Immature natural killer cell (primary cell): Measurements from ENCODE around the gene CD58. TPM values are rescaled to one million over a fixed set of nuclear protein-coding genes. Genes with fewer than 3 reads are reported as not detected.
A peak's percentile ranks its signal among the peaks of the same experiment; 100 is the strongest.

ENCODE experiments used
- DNase-seq, 3 donors: peaks; one replicate each; pipeline ENCODE4 v3.0.0; 2022; ENCODE audit warnings: mixed read lengths in 1 of 3
- H3K27ac Mint-ChIP-seq, 6 donors: one replicate each; pipeline ENCODE4 v1.8.0; 2020; ENCODE audit warnings: mixed read lengths in 6 of 6, mild to moderate bottlenecking in 5 of 6, inconsistent platforms in 4 of 6, moderate library complexity in 3 of 6
- H3K27me3 Mint-ChIP-seq, 3 donors: one replicate each; pipeline ENCODE4 v1.8.0; 2020 to 2021; ENCODE audit warnings: low read depth in 3 of 3, mild to moderate bottlenecking in 3 of 3, mixed read lengths in 3 of 3, moderate library complexity in 3 of 3, inconsistent platforms in 1 of 3
- H3K36me3 Mint-ChIP-seq, 3 donors: one replicate each; pipeline ENCODE4 v1.8.0; 2020; ENCODE audit warnings: mixed read lengths in 3 of 3, inconsistent platforms in 2 of 3, mild to moderate bottlenecking in 2 of 3
- H3K4me1 Mint-ChIP-seq, 2 donors: one replicate each; pipeline ENCODE4 v1.8.0; 2020; ENCODE audit warnings: inconsistent platforms in 2 of 2, mild to moderate bottlenecking in 2 of 2, mixed read lengths in 2 of 2, moderate library complexity in 1 of 2
- H3K4me3 Mint-ChIP-seq, 5 donors: one replicate each; pipeline ENCODE4 v1.8.0; 2020; ENCODE audit warnings: mild to moderate bottlenecking in 5 of 5, mixed read lengths in 5 of 5, inconsistent platforms in 3 of 5, moderate library complexity in 3 of 5
- H3K9me3 Mint-ChIP-seq, 6 donors: one replicate each; pipeline ENCODE4 v1.8.0; 2020; ENCODE audit warnings: mild to moderate bottlenecking in 6 of 6, mixed read lengths in 6 of 6, inconsistent platforms in 4 of 6, moderate library complexity in 3 of 6
- polyA plus RNA-seq, 3 donors: library from polyadenylated mRNA; unstranded; fragments of 300-500 nt; fragmentation: Illumina TruSeq; gene quantifications; one replicate each; pipeline ENCODE4 v1.2.3, GENCODE V29; 2021

Gene CD58
- polyA plus RNA-seq, 3 donors from 2014 or later, result 68.6 to 112 (median 69.9) TPM

DNA sequence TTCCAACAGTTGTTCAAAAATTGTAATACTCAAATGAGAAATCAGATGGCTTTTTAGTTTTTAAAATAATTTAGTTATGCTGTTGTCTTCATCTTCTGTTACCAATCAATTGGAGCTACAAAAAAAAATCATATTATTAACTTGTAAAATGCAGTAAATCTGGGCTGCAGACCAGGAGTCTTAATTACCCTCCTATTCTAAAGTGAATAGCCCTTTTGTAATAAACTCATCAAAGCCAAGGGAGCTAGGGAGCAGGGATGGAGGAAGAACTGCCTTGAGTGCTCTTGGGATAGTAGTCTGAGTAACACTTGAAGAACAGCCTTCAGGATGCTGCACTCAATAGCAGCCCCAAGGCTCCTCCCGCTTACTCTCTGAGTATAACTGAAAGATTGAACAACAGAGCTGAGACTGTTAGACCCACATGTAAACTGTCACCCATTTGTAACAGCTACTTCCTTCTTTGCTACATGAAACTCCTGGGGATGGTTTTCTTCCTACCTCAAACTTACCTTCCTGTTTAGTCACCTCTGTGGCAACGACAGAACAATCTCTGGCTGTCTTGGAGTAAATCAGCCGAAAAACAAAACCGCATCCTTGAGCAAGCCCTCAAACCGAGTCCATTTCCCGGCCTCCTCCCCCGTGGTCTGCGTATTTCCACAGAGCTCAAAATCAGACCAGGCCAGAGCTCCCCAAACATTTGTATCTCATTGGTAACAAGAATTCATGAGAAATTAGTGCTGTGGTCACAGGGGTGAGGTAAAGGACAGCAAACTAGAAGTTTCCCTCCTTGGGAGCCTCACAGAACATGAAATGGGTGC, 55.9 kb downstream of the CD58 start:
- H3K4me3 Mint-ChIP-seq, result peak overlapping the region; percentile 70 to 88 (median 78)
- H3K27ac Mint-ChIP-seq, result peak overlapping the region; percentile 97 to 100 (median 99)
- DNase-seq, result peak; percentile 79 to 81 (median 80)
- peaks cover 65 to 71% of the 10 kb centered on the region in 2 donors for H3K4me1 Mint-ChIP-seq
- peaks cover 0 to 13% (median 8%) of the 10 kb centered on the region in 3 donors for H3K36me3 Mint-ChIP-seq
- peaks cover 0 to 1% (median 0%) of the 10 kb centered on the region in 6 donors for H3K9me3 Mint-ChIP-seq
- peaks cover 3 to 16% (median 15%) of the 10 kb centered on the region in 3 donors for H3K27me3 Mint-ChIP-seq

DNA sequence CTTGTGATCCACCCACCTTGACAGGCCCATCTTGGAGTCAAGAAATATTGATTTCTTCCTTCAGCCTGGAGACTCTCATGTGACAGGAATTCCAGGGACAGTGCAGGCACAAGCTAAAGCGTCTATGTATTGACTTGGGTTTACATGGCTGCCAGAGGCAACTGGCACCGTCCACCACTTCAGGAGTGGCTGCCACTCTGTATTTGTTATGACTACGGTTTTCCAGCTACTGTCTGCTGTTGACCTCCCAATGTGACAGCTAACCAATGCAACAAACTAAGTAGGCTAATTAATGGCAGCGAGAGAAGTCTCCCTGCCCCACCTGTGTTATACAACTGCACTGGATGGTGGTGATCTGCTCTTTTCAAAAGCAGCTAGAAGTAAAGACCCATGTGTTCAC, 56.9 kb downstream of the CD58 start:
- Mint-ChIP-seq H3K36me3 (peaks cover 0 to 16% (median 11%) of the 10 kb centered on the region in 3 donors), H3K4me3 (peak overlapping the region; percentile 15 to 45 (median 36)), H3K9me3 (peaks cover 0 to 1% (median 0%) of the 10 kb centered on the region in 6 donors), H3K4me1 (peaks cover 73 to 80% of the 10 kb centered on the region in 2 donors), H3K27ac (peak overlapping the region; percentile 89 to 100 (median 98)), H3K27me3 (peaks cover 3 to 16% (median 15%) of the 10 kb centered on the region in 3 donors)
- no peak for DNase-seq

DNA sequence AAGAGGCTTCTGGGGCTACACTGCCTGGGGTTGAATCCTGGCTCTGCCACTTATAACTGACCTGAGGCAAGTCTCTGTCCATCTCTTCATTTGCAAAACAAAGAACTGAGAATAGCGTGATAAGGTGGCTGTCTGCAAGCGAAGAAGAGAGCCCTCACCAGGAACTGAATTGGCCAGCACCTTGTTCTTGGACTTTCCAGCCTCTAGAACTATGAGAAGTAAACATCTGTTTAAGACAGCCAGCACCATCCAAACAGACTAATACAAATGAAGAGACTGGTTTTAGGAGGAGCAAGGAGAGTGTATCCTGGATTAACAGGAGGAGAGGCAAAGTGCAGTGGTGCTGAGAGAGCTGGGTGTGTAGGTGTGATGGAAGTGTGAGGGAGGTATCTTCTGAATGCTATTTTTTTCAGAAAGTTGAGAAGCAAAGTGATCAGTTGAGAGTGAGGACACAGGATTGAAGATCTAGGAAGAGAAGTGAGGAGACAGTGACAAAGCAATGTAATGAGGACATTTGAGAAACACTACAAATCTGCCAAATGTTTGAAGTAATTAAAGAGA, 59.3 kb downstream of the CD58 start:
- Mint-ChIP-seq H3K4me1 (peaks cover 77 to 90% of the 10 kb centered on the region in 2 donors), H3K27me3 (peaks cover 3 to 16% (median 11%) of the 10 kb centered on the region in 3 donors), H3K4me3 (peak overlapping the region; percentile 19 to 61 (median 42)), H3K27ac (peak overlapping the region; percentile 81 to 96 (median 89)), H3K36me3 (peaks cover 0 to 12% (median 11%) of the 10 kb centered on the region in 3 donors), H3K9me3 (peaks cover 0 to 1% (median 0%) of the 10 kb centered on the region in 6 donors)
- DNase-seq, result no peak

DNA sequence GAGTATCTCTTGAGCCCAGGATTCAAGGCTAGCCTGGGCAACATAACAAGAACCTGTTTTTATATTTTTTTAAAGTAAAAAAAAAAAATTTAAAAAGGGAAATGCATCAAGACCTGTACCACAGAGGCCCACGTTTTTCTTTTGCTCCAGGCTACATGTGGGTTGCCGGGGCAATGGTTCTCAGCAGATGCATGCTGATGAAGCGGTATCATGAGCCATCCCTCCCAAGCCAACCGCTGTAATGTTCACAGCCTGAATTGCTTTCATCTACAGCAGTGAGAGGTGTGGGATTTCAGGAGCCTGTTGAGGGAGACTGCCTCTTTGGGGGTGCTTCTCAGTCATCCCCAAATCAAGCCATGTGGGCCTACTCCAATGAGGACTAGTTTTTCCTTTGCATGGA, 60.5 kb downstream of the CD58 start:
- Mint-ChIP-seq H3K9me3 (peaks cover 0 to 1% (median 0%) of the 10 kb centered on the region in 6 donors), H3K27me3 (peaks cover 3 to 11% (median 8%) of the 10 kb centered on the region in 3 donors), H3K4me1 (peaks cover 79 to 90% of the 10 kb centered on the region in 2 donors), H3K27ac (peak overlapping the region in 4 of 6 donors; percentile 58 to 82 (median 73)), H3K36me3 (peaks cover 0 to 12% (median 11%) of the 10 kb centered on the region in 3 donors), H3K4me3 (no peak overlapping the region)
- no peak for DNase-seq

DNA sequence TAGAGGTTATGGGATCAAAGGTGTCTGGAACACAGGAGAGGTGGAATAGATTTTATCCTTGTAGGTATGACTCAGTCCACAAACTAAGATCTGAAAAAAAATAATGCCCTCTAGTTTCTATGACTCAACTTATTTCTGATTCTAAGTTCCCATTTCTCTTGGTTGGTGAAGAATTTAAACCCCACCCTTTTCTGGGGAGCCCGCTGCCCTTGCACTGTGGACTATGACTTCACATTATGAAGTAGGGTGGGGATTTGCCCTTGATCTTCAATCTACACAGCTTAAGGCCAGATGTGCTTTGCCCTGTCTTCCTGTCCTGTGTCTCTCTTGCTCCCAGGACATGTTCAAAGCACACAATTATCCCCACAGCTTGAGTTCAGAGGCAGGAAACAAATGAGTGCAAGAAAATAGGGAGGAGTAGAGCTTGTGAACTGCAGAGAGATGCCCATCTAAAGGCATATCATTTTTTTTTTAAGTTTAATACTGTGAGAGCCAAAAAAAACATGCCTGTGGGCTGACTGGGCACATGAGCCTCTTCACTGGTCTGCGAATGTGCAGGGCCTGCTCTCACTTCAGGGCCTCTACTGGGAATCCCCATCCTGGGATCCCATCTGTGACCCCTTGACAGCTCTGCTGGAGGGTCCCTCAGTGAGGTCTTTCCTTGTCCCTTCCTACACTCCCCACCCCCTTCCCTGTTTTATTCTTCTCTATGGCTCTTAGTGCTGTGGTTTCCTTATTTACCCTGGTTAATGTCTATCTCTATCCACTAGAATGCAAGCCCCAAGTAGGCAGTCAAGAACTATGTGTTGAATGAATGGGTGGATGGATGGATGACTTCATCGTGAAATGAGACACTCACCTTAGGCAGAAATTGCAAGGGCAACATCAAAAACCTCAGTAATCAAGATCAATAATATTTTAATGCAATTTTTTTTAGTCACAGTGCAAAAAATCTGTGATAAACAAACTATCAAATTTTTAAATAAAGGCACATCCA, 61.5 kb downstream of the CD58 start:
- no peak for DNase-seq

DNA sequence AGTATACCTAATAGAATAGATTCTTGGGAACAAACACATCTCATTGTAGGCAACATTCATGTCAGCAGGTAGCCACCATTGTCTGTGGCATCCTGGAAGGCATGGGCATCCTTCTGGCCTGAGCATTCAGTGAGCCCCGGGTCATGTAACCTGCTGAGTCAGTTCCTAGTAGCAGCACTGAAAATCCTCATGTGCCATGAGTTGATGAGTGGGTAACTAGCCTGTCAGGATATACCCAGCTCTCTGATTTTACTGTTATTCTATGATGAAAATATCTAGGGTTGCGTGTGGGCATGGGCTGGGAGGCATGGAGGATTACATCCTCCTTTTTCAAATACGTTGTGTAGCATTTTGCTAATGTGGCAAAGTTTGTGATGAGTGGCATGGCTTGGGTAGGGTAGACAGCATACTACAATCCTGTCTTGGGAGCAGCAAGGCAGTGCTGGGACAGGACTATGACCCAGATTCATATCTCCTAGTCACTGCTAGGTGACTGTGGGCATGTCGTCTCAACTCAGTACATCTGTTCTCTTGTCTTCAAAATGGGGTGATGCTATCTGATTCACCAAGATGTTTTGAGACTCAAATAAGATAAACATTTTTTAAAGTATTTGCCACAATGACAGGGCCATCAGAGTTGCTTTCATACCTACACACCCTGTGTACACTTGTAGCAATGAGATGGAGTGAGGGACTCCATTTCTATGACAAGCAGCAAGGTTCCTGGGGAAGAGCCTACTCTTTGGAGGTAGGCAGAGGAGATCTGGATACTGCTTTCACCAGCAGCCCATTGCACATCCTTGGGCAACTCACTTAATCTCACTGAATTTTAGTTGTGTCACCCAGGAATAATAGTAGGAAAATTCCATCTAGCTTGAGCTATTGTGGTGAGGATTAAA, 62.5 kb downstream of the CD58 start:
- Mint-ChIP-seq H3K9me3 (peaks cover 0 to 1% (median 0%) of the 10 kb centered on the region in 6 donors), H3K27ac (peak overlapping the region; percentile 58 to 91 (median 85)), H3K27me3 (peaks cover 0 to 15% (median 8%) of the 10 kb centered on the region in 3 donors), H3K4me3 (peak overlapping the region in 1 of 5 donors; percentile 49), H3K4me1 (peaks cover 81 to 90% of the 10 kb centered on the region in 2 donors), H3K36me3 (peaks cover 0 to 12% (median 11%) of the 10 kb centered on the region in 3 donors)
- no peak for DNase-seq

More for the DNA sequence above, 61.5 kb downstream of the CD58 start:
- peaks cover 0 to 9% (median 8%) of the 10 kb centered on the region in 3 donors for H3K27me3 Mint-ChIP-seq
- H3K9me3 Mint-ChIP-seq, result peaks cover 0 to 1% (median 0%) of the 10 kb centered on the region in 6 donors
- peak overlapping the region; percentile 58 to 91 (median 85) for H3K27ac Mint-ChIP-seq
- peak overlapping the region in 2 of 5 donors; percentile 38 to 49 for H3K4me3 Mint-ChIP-seq
- peaks cover 0 to 12% (median 11%) of the 10 kb centered on the region in 3 donors for H3K36me3 Mint-ChIP-seq
- H3K4me1 Mint-ChIP-seq, result peaks cover 79 to 90% of the 10 kb centered on the region in 2 donors

DNA sequence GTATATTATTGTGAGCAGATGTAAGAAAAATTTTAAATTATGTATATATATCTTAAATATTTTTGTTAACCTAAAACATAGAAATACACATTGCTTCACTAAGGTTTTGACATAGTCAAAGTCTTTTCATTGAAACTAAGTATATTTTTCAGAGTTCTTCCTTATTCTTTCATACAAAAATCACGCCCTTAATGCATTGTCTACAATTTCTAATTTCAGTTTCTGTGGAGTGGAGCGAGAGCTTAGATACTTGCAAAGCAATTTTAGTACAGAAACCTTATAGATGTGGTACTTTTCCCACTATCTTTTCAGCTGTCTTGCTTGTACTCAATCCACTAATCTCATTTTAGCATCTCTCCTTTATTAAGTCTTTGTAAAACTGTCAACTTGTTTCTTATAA, 63.2 kb downstream of the CD58 start:
- Mint-ChIP-seq H3K27me3 (peaks cover 0 to 15% (median 6%) of the 10 kb centered on the region in 3 donors), H3K4me1 (peaks cover 81 to 90% of the 10 kb centered on the region in 2 donors), H3K9me3 (peaks cover 0 to 1% (median 0%) of the 10 kb centered on the region in 6 donors), H3K27ac (peak overlapping the region in 5 of 6 donors; percentile 37 to 89 (median 82)), H3K36me3 (peaks cover 0 to 11% (median 8%) of the 10 kb centered on the region in 3 donors), H3K4me3 (peak overlapping the region in 1 of 5 donors; percentile 49)
- DNase-seq, result no peak

DNA sequence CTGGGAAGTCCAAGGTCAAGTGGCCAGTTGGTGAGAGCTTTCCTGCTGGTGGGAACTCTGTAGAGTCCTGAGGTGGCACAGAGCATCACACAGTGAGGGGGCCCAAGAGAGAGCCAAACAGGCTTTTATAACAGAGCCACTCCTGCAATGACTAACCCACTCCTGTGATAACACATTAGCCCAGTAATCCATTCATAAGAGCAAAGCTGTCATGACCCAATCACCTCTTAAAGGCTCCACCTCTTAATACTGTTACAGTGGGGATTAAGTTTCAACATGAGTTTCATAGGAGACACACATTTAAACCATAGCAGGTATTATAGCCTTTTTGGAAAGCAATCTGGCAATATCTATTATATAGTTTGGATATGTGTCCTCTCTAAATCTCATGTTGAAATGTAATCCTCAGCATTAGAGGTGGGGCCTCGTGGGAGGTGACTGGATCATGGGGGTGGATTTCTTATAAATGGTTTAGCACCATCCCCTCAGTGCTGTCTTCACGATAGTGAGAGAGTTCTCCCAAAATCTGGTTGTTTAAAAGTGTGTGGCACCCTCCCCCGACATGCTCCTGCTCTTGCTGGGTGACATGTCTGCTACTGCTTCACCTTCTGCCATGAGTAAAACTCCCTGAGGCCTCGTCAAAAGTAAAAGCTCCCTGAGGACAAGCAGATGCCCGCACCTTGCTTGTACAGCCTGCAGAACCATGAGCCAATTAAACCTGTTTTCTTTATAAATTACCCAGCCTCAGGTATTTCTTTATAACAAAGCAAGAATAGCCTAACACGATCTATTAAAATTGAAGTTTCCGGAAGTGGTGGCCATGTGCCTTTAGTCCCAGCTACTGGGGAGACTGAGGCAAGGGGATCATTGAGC, 64.5 kb downstream of the CD58 start:
- Mint-ChIP-seq H3K27ac (peak overlapping the region in 5 of 6 donors; percentile 83 to 100 (median 99)), H3K27me3 (peaks cover 0 to 11% (median 3%) of the 10 kb centered on the region in 3 donors), H3K4me3 (peak overlapping the region in 3 of 5 donors; percentile 30 to 55 (median 44)), H3K4me1 (peaks cover 85 to 92% of the 10 kb centered on the region in 2 donors), H3K9me3 (no peaks in the 10 kb centered on the region), H3K36me3 (peaks cover 0 to 6% (median 3%) of the 10 kb centered on the region in 3 donors)
- DNase-seq, result no peak

DNA sequence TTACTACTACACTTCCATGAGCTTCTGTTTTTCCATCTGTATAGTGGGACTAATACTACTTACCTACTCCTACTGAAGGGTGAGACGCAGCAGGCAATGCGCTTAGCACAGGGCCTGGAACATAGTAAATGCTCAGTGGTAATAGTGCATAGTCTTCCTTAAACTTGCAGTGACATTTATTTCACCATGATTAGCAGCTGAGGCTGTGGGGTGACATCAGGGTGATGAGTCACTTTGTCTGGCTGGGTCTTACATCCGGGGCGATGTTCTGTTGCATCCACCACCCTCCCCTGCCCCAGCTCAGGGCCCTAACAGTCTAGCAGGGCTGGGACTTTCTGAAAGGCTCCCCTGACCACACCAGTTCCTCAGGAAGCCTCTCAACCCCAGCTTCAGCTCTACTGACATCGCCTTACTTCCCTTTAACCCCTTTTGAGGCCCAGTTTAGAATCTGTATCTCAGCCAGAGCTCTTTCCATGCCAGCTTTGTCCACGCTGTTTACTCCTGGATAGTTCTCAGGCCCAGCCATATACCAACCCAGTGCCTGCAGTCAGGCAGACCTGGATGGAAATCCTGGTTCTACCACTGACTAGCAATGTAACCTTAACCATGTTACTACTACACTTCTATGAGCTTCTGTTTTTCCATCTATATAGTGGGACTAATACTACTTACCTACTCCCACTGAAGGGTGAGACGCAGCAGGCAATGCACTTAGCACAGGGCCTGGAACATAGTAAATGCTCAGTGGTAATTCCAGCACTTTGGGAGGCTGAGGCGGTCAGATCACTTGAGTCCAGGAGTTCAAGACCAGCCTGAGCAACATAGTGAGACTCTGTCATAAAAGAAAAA, 66.3 kb downstream of the CD58 start:
- peak overlapping the region; percentile 59 to 85 (median 73) for H3K4me3 Mint-ChIP-seq
- peaks cover 0 to 6% (median 1%) of the 10 kb centered on the region in 3 donors for H3K36me3 Mint-ChIP-seq
- peaks cover 84 to 95% of the 10 kb centered on the region in 2 donors for H3K4me1 Mint-ChIP-seq
- no peaks in the 10 kb centered on the region for H3K9me3 Mint-ChIP-seq
- H3K27ac Mint-ChIP-seq, result peak overlapping the region; percentile 95 to 100 (median 99)
- peaks cover 0 to 11% (median 3%) of the 10 kb centered on the region in 3 donors for H3K27me3 Mint-ChIP-seq
- peak; percentile 90 for DNase-seq

DNA sequence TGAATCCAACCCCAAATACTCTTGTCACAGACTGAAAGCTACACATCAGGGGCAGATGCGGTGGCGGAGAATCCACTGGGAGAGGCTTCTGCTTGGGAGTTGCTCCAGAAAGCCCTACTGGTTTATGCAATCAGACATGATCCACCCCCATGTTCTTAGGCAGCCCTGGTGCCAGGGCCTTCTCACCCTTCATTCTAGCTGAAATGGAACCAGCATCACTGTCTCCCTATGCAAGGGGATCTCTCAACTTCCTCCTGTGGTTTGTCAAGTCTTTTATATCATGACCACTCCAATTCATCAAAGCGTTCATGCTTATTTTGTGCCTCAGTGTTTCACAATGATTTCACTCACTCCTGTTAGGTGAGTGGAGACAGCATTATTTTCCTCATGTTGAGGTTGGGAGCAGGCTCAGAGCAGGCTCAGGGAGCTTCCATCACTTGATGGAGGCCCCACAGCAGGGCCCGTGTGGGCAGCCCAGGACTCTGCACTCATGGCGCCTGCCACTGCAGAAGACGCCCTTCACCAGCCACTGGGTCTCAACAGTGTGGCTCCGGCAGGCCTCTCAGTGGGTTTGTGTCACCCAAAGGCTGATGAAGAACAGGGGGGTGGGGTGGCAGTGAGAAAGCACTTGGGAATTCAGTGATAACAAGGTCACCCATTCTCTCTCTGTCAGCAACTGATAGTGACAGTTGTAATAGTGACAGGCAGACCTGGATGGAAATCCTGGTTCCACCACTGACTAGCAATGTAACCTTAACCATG, 67.1 kb downstream of the CD58 start:
- Mint-ChIP-seq H3K27me3 (peaks cover 0 to 11% (median 3%) of the 10 kb centered on the region in 3 donors), H3K27ac (peak overlapping the region; percentile 95 to 100 (median 99)), H3K4me1 (peaks cover 80 to 94% of the 10 kb centered on the region in 2 donors), H3K9me3 (no peaks in the 10 kb centered on the region), H3K36me3 (peaks cover 0 to 4% (median 0%) of the 10 kb centered on the region in 3 donors), H3K4me3 (peak overlapping the region; percentile 59 to 85 (median 73))
- DNase-seq, result peak; percentile 47 to 59 (median 54)
